Stimulated activated CD4-positive, alpha-beta T cell treated with anti-CD3 and anti-CD28 coated beads, Interleukin-1b, Interleukin-23, amount 100 ng/mL, for 24 hours (primary cell): ENCODE data around the gene PRSS53.
A peak's percentile ranks its signal among the peaks of the same experiment; 100 is the strongest.

Experiments
- DNase-seq, 4 experiments: peaks; one replicate each; pipeline ENCODE4 v3.0.0-alpha.2; 2020; ENCODE audit warnings: low read depth in 4 of 4, low spot score in 1 of 4

PRSS53 gene

GRCh38 chr16:31080035-31080629, 8.6 kb downstream of the PRSS53 start:
- no peak for DNase-seq

DNA sequence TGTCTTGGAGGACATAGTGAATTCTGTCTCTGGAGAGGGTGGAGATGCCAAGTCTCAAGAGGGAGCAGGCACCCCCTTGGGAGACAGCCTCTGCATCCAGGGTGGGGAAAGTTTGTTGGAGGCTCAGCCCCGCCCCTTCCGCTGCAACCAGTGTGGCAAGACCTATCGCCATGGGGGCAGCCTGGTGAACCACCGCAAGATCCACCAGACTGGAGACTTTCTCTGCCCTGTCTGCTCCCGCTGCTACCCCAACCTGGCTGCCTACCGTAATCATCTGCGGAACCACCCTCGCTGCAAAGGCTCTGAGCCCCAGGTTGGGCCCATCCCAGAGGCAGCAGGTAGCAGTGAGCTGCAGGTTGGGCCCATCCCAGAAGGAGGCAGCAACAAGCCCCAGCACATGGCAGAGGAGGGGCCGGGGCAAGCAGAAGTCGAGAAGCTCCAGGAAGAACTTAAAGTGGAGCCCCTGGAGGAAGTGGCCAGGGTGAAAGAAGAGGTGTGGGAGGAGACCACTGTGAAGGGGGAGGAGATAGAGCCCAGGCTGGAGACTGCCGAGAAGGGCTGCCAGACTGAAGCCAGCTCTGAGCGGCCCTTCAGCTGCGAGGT, 9.3 kb downstream of the PRSS53 start:
- DNase-seq, result no peak

- no peak for DNase-seq
Measured at GRCh38 chr16:31078597-31079341, 10.0 kb downstream of the PRSS53 start.

GRCh38 chr16:31077592-31078396, 10.9 kb downstream of the PRSS53 start:
- no peak for DNase-seq

- DNase-seq, result no peak
Measured at GRCh38 chr16:31077024-31077423, 11.7 kb downstream of the PRSS53 start.

- DNase-seq, result no peak
Measured at GRCh38 chr16:31076319-31076718, 12.4 kb downstream of the PRSS53 start.

DNA sequence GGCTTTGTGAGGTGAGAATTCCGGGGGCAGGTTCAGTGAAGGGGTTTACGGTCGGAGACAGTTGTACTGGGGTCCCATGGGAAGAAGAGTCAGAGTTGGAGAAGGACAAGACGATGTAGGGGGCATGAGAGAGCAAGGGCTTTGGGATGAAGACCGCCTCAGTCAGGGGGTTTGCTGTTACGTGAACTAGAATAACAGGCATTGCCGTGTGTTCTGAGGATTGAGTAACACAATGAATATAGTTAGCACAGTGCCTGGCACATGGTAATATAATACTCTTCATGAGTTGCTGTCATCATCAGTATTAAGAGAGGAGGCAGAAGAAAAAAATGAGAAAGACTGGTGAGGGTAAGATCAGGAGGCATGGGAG, 13.9 kb downstream of the PRSS53 start:
- DNase-seq, result no peak

GRCh38 chr16:31073970-31074813, 14.6 kb downstream of the PRSS53 start, which contains the start of the genes ZNF646 and ZNF668:
ZNF646 (plus strand) TSS chr16:31074422; CDS start chr16:31076325, 1,903 bp downstream.
ZNF668 (minus strand) TSS chr16:31074240; CDS start chr16:31064459, 9,781 bp downstream.
- peak; percentile 85 to 96 (median 94) for DNase-seq

- peak; percentile 72 to 87 (median 84) for DNase-seq
Measured at GRCh38 chr16:31073142-31073969, 15.4 kb downstream of the PRSS53 start.

DNA sequence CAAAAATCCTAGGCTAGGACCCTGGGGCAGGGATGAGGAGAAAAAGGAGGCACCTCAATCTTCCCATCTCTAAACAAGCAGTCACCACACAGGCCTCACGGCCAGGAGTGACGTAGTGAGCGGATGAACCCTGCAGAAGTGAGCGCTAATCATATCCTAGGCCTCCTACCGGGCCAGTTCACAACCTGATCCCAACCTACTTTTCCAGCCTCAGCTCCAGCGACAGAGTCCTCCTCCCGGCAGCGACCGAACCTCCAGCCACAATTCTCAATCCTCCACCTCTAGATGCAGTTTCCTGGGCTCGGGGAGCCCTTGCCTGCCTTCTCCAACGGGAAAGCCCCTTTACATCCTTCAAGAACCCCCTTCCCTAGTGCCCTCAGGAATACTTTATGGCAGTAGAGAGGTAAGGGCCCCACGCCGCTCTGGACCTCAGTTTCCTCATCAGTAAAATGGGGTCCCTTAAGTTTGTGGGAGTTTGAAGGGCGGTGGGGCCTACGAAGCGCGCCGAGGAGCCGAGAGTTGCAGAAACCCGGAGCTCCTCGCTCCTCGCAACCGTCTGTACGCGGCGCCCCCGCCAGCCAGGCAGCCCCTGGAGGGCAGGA, 16.1 kb downstream of the PRSS53 start:
- DNase-seq, result no peak

DNA sequence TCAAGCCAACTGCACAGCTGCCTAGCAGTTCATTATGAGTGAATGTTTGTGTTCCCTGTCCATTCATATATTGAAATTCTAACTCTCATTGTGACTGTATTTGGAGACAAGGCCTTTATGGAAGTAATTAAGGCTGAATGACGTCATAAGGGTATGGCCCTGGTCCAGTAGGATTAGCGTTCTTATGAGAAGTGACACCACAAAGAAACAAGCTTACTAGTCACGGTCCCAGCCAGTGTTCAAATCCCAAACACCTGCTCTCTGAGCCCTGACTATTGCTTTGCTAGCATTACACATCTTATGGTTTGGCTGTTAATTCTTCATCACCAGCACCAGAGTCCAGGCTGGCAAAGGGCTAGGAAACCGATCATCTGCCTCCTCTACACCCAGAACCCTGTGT, 16.9 kb downstream of the PRSS53 start:
- DNase-seq, result no peak

DNA sequence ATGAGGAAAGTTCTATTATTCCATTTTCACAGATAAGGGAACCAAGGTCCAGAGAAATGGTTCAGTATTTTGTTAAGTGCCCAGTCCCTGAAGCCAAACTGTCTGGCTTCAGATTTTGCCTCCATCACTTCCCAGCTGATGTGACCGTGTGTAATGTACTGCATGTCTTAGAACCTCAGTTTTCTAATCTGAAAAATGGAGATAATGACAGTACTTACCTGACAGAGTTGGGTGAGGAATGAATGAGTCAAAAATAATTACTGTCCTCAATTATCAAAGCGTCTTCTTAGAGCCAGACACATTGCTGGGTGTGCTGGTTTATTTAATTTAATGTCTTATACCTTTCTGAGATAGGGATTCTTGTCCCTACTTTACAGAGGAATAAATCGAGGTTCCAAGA, 21.4 kb downstream of the PRSS53 start:
- DNase-seq, result no peak

GRCh38 chr16:31064882-31065461, 23.8 kb downstream of the PRSS53 start:
- no peak for DNase-seq

GRCh38 chr16:31063843-31064611, 24.7 kb downstream of the PRSS53 start:
- DNase-seq, result no peak

DNA sequence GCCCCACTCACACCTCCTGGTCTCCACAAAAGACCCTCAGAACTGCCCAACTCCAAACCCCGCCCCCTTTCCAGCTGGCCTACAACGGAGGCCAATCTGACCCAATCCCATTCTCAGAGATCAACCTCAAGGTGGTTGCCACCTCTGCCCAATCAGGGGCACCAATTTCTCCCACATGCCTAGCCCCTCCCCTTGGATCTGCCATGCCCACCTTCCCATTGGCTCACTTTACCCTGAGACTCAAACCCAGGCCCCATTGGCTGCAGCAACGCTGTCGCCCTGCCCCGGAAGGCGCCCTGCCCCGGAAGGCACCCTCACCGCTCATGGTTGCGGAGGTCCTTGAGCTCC, 25.3 kb downstream of the PRSS53 start:
- DNase-seq, result no peak

DNA sequence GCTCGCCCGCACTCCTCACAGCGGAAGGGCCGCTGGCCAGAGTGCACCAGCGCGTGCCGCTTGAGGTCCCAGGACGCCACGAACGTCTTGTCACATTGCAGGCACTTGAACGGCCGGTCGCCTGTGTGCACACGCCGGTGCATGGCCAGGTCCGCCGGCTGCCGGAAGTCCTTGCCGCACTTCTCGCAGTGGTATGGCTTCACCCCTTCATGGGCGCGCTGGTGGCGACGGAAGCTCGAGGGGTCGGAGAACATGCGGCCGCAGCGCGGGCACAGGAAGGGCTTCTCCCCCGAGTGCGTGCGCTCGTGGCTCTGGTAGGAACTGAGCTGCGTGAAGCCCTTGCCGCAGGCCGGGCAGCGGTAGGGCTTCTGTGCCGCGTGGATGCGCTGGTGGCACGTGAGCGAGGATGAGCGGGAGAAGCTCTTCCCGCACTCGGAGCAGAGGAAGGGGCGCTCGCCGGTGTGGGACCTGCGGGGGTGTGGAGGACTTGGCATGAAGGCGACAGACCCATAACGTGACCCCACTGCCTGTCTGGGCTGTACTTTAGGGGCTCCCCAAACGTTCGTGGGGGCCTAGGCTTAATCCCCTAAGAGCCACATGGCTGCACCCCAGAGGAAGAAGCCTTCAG, 26.8 kb downstream of the PRSS53 start:
- no peak for DNase-seq

GRCh38 chr16:31061126-31061812, 27.5 kb downstream of the PRSS53 start:
- no peak for DNase-seq
